ENCODE measurements around the gene AGPAT3.

Gene AGPAT3

GRCh38 chr21:43940329-43941050, 75.5 kb downstream of the AGPAT3 start:
- no peak for DNase-seq

GRCh38 chr21:43942201-43942600, 77.2 kb downstream of the AGPAT3 start:
- DNase-seq, result no peak

GRCh38 chr21:43942621-43943020, 77.6 kb downstream of the AGPAT3 start:
- no peak for DNase-seq

GRCh38 chr21:43943512-43944077, 78.6 kb downstream of the AGPAT3 start:
- DNase-seq, result no peak

GRCh38 chr21:43944078-43944633, 79.1 kb downstream of the AGPAT3 start:
- no peak for DNase-seq

GRCh38 chr21:43944757-43945156, 79.7 kb downstream of the AGPAT3 start:
- DNase-seq, result no peak

- DNase-seq, result no peak
Measured at GRCh38 chr21:43948740-43949498, 83.9 kb downstream of the AGPAT3 start.

GRCh38 chr21:43949499-43950208, 84.6 kb downstream of the AGPAT3 start:
- no peak for DNase-seq

- no peak for DNase-seq
Measured at GRCh38 chr21:43950481-43950880, 85.5 kb downstream of the AGPAT3 start.

- no peak for DNase-seq
Measured at GRCh38 chr21:43950936-43951335, 85.9 kb downstream of the AGPAT3 start.

GRCh38 chr21:43951911-43952703, 87.1 kb downstream of the AGPAT3 start:
- DNase-seq, result no peak

GRCh38 chr21:43953021-43953420, 88.0 kb downstream of the AGPAT3 start:
- no peak for DNase-seq

- DNase-seq, result no peak
Measured at GRCh38 chr21:43954042-43954441, 89.0 kb downstream of the AGPAT3 start.

- DNase-seq, result no peak
Measured at GRCh38 chr21:43954896-43955295, 89.9 kb downstream of the AGPAT3 start.

GRCh38 chr21:43956019-43956669, 91.1 kb downstream of the AGPAT3 start:
- DNase-seq, result no peak

- no peak for DNase-seq
Measured at GRCh38 chr21:43956670-43957035, 91.6 kb downstream of the AGPAT3 start.

GRCh38 chr21:43957128-43957571, 92.1 kb downstream of the AGPAT3 start:
- DNase-seq, result no peak

- no peak for DNase-seq
Measured at GRCh38 chr21:43957611-43958362, 92.8 kb downstream of the AGPAT3 start.

GRCh38 chr21:43958364-43959158, 93.5 kb downstream of the AGPAT3 start:
- no peak for DNase-seq
